ENCODE data around the gene HMBS. TPM values are rescaled to one million over a fixed set of nuclear protein-coding genes. Genes with fewer than 3 reads are reported as not detected.

HMBS gene
- polyA plus RNA-seq, 1 donor (not counting 4 experiments of a cell fraction or from before 2014, with no cell fraction given): 48.7 TPM

GRCh38 chr11:119125821-119126220, 41.1 kb downstream of the HMBS start:
- H3K27me3 ChIP-seq (ENCODE audit: control insufficient read depth, extremely low read depth, insufficient read depth, low read length): no peaks in the 10 kb centered on the region
- no peak overlapping the region for H3K27ac ChIP-seq (ENCODE audit: control insufficient read depth, insufficient read depth, low read length)
- no peak overlapping the region for H3K4me3 ChIP-seq (ENCODE audit: control insufficient read depth in 2 of 3, extremely low read depth in 1 of 3, insufficient read depth in 2 of 3, low read depth in 1 of 3, low read length in 3 of 3)
- H3K79me2 ChIP-seq (ENCODE audit: control insufficient read depth, insufficient read depth, low read length): peaks cover 24% of the 10 kb centered on the region
- H2AFZ ChIP-seq (ENCODE audit: control insufficient read depth, low read length): no peak overlapping the region
- H4K20me1 ChIP-seq (ENCODE audit: control insufficient read depth, extremely low read depth, insufficient read depth, low read length): no peaks in the 10 kb centered on the region
- peaks cover 8 to 12% of the 10 kb centered on the region in 2 experiments for H3K36me3 ChIP-seq (ENCODE audit: control insufficient read depth in 2 of 2, extremely low read depth in 1 of 2, insufficient read depth in 2 of 2, low read length in 2 of 2)
- DNase-seq (ENCODE audit: low read depth, low spot score): no peak
- dilution Hi-C loops (cut with MboI; ENCODE audit: extremely low pct_ligation_motif_present, low sequenced_read_pairs): no loop called here
- H3K9me1 ChIP-seq (ENCODE audit: control insufficient read depth, extremely low read depth, insufficient read depth, low read length): no peaks in the 10 kb centered on the region
- no peak for FAIRE-seq
- no peak overlapping the region for H3K4me2 ChIP-seq (ENCODE audit: control insufficient read depth, extremely low read depth, insufficient read depth, low read depth, low read length)
- TF ChIP-seq CTCF (optimal IDR thresholded peaks at IDR 0.05 in 1 of 3, IDR thresholded peaks at IDR 0.05 in 1 of 3, conservative IDR thresholded peaks at IDR 0.05 in 1 of 3; ENCODE audit: extremely low read depth in 1 of 3, insufficient read depth in 2 of 3, low read length in 3 of 3) (no peak), EZH2 (IDR thresholded peaks at IDR 0.05; ENCODE audit: low read length) (no peak)
- H3K9me3 ChIP-seq (ENCODE audit: control insufficient read depth, low read depth, low read length): no peaks in the 10 kb centered on the region
- peaks cover 17% of the 10 kb centered on the region for H3K4me1 ChIP-seq (ENCODE audit: control insufficient read depth, extremely low read depth, insufficient read depth, low read length)
- no peak overlapping the region for H3K9ac ChIP-seq (ENCODE audit: control insufficient read depth, extremely low read depth, insufficient read depth, low read length)

- H3K9ac ChIP-seq (ENCODE audit: control insufficient read depth, extremely low read depth, insufficient read depth, low read length): no peak overlapping the region
- no peak for TF ChIP-seq CTCF (optimal IDR thresholded peaks at IDR 0.05 in 1 of 3, IDR thresholded peaks at IDR 0.05 in 1 of 3, conservative IDR thresholded peaks at IDR 0.05 in 1 of 3; ENCODE audit: extremely low read depth in 1 of 3, insufficient read depth in 2 of 3, low read length in 3 of 3)
- TF ChIP-seq EZH2 (IDR thresholded peaks at IDR 0.05; ENCODE audit: low read length): no peak
- no peaks in the 10 kb centered on the region for H4K20me1 ChIP-seq (ENCODE audit: control insufficient read depth, extremely low read depth, insufficient read depth, low read length)
- H3K79me2 ChIP-seq (ENCODE audit: control insufficient read depth, insufficient read depth, low read length): peaks cover 22% of the 10 kb centered on the region
- H3K9me3 ChIP-seq (ENCODE audit: control insufficient read depth, low read depth, low read length): no peaks in the 10 kb centered on the region
- H3K9me1 ChIP-seq (ENCODE audit: control insufficient read depth, extremely low read depth, insufficient read depth, low read length): no peaks in the 10 kb centered on the region
- H3K27me3 ChIP-seq (ENCODE audit: control insufficient read depth, extremely low read depth, insufficient read depth, low read length): no peaks in the 10 kb centered on the region
- H3K36me3 ChIP-seq (ENCODE audit: control insufficient read depth in 2 of 2, extremely low read depth in 1 of 2, insufficient read depth in 2 of 2, low read length in 2 of 2): peaks cover 13 to 21% of the 10 kb centered on the region in 2 experiments
- H3K4me3 ChIP-seq (ENCODE audit: control insufficient read depth in 2 of 3, extremely low read depth in 1 of 3, insufficient read depth in 2 of 3, low read depth in 1 of 3, low read length in 3 of 3): no peak overlapping the region
- H3K27ac ChIP-seq (ENCODE audit: control insufficient read depth, insufficient read depth, low read length): no peak overlapping the region
- dilution Hi-C loops (cut with MboI; ENCODE audit: extremely low pct_ligation_motif_present, low sequenced_read_pairs): no loop called here
- no peak overlapping the region for H3K4me2 ChIP-seq (ENCODE audit: control insufficient read depth, extremely low read depth, insufficient read depth, low read depth, low read length)
- FAIRE-seq (no peak), DNase-seq (ENCODE audit: low read depth, low spot score) (no peak)
- H2AFZ ChIP-seq (ENCODE audit: control insufficient read depth, low read length): no peak overlapping the region
- peaks cover 14% of the 10 kb centered on the region for H3K4me1 ChIP-seq (ENCODE audit: control insufficient read depth, extremely low read depth, insufficient read depth, low read length)
These were observed 42.1 kb downstream of the HMBS start for GRCh38 chr11:119126675-119127268.

Data from keratinocyte (primary cell).